Ovary (tissue), 3 donors: ENCODE results near the gene FAM120B.

Experiments
- CTCF ChIP-seq, 3 donors: fragments of 450-650 bp in 2 of 3; fragments of 200-600 bp in 1 of 3; IDR thresholded peaks; one replicate each; pipeline versions ENCODE4 v1.5.1 to v1.8.0; 2016 to 2022; ENCODE audit warnings: antibody characterized with exemption in 3 of 3, mild to moderate bottlenecking in 1 of 3
- EP300 ChIP-seq: sonication (generic); formaldehyde crosslinking; IDR thresholded peaks from one replicate; pipeline ENCODE4 v1.6.1; 2017; ENCODE audit warnings: antibody characterized with exemption
- POLR2A ChIP-seq: fragments of 450-650 bp; IDR thresholded peaks from one replicate; pipeline ENCODE4 v1.6.1; 2017; ENCODE audit warnings: antibody characterized with exemption, mild to moderate bottlenecking, moderate library complexity
- donor health status: DM: no; HTN: no; CAD: no.

- TF ChIP-seq CTCF (IDR thresholded peaks at IDR 0.05) (no peak), POLR2A (no peak), EP300 (no peak)
Observed at GRCh38 chr6:170293341-170294231, 13.0 kb upstream of the FAM120B start.
